Vagina (tissue), 2 donors: Measurements from ENCODE around the gene MTM1.

Source experiments
- CTCF ChIP-seq, 3 experiments: fragments of 450-650 bp in 2 of 3; fragments of 200-600 bp in 1 of 3; sonication (generic) in 1 of 3; IDR thresholded peaks; one replicate each; pipeline ENCODE4 v1.5.1; 2017 to 2019; ENCODE audit warnings: antibody characterized with exemption in 3 of 3, mild to moderate bottlenecking in 2 of 3, moderate library complexity in 2 of 3
- POLR2AphosphoS5 ChIP-seq, 2 donors: sonication (generic); formaldehyde crosslinking; IDR thresholded peaks; one replicate each; pipeline ENCODE4 v1.9.0; 2017; ENCODE audit warnings: antibody characterized with exemption in 2 of 2, mild to moderate bottlenecking in 2 of 2, low read depth in 1 of 2; ENCODE audit not compliant: insufficient read depth in 1 of 2

DNA sequence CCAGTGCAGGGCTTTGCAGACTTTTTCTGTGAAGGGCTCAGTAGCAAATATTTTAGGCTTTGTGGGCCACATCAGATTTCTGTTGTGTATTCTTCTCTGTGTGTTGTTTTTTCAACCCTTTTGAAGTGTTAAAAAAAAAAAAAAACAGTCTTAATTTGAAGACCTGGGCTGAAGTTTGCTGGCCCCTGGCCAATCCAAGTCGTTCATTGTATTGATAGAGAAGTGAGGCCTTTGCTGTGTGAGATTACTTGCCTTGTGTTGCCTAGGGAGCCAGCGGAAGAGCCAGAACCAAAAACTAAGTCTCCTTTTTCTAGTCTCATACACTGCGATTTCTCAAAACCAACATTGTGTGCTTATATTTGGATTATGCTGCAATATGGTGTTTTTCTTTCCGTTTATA, 46.9 kb downstream of the MTM1 start:
- TF ChIP-seq CTCF (IDR thresholded peaks at IDR 0.05) (no peak), POLR2AphosphoS5 (IDR thresholded peaks at IDR 0.05; ENCODE audit: insufficient read depth in 1 of 2, low read depth in 1 of 2) (no peak)
